Natural killer cell (primary cell): ENCODE measurements around the gene VGF. TPM values are rescaled to one million over a fixed set of nuclear protein-coding genes. Genes with fewer than 3 reads are reported as not detected.

Experiments
- ATAC-seq, 3 donors: fragments of 150-1000 bp in 2 of 3; fragments of 200-7000 bp in 1 of 3; cut with Tn5 transposase; 1 replicate in 1 of 3; 2 replicates in 2 of 3; pipeline ENCODE4 v1.10.0; 2021; ENCODE audit warnings: mild to moderate bottlenecking in 2 of 3, moderate library complexity in 2 of 3
- DNase-seq, 2 donors: peaks; one replicate each; pipeline versions ENCODE4 v3.0.0 to v3.0.0-alpha.2; 2013 to 2021; ENCODE audit warnings: mixed read lengths in 1 of 2
- H3K27ac ChIP-seq: one replicate; pipeline ENCODE4 v1.5.1; 2013; ENCODE audit warnings: mild to moderate bottlenecking, low read length
- H3K27me3 ChIP-seq: one replicate; pipeline ENCODE4 v1.6.1; 2013; ENCODE audit warnings: low read length; ENCODE audit not compliant: control insufficient read depth, insufficient read depth
- H3K36me3 ChIP-seq: one replicate; pipeline ENCODE4 v1.6.1; 2013; ENCODE audit warnings: low read length; ENCODE audit not compliant: control insufficient read depth, insufficient read depth
- H3K4me1 ChIP-seq: one replicate; pipeline ENCODE4 v1.6.1; 2013; ENCODE audit warnings: low read length; ENCODE audit not compliant: control insufficient read depth, insufficient read depth
- H3K4me3 ChIP-seq: one replicate; pipeline ENCODE4 v1.5.1; 2013; ENCODE audit warnings: low read length
- H3K9me3 ChIP-seq: one replicate; pipeline ENCODE4 v1.6.1; 2013; ENCODE audit warnings: low read length; ENCODE audit not compliant: control insufficient read depth, insufficient read depth
- H3K27ac Mint-ChIP-seq, 2 donors: one replicate each; pipeline ENCODE4 v1.8.0; 2022; ENCODE audit warnings: mild to moderate bottlenecking in 2 of 2, mixed read lengths in 2 of 2, moderate library complexity in 1 of 2
- H3K27me3 Mint-ChIP-seq, 2 donors: one replicate each; pipeline ENCODE4 v1.8.0; 2022; ENCODE audit warnings: low read depth in 2 of 2, mixed read lengths in 2 of 2
- H3K36me3 Mint-ChIP-seq: one replicate; pipeline ENCODE4 v1.8.0; 2022; ENCODE audit warnings: mixed read lengths
- H3K4me1 Mint-ChIP-seq, 2 donors: one replicate each; pipeline ENCODE4 v1.8.0; 2022; ENCODE audit warnings: mixed read lengths in 2 of 2
- H3K4me3 Mint-ChIP-seq: one replicate; pipeline ENCODE4 v1.8.0; 2022; ENCODE audit warnings: mild to moderate bottlenecking, moderate library complexity, mixed read lengths
- H3K9me3 Mint-ChIP-seq, 2 donors: one replicate each; pipeline ENCODE4 v1.8.0; 2022; ENCODE audit warnings: mixed read lengths in 2 of 2
- WGBS: methylation state at CpG from one replicate; pipeline ENCODE4 v1.1.7; 2013; ENCODE audit warnings: missing lambda C conversion rate; ENCODE audit not compliant: insufficient coverage; 5-methylcytosine and 5-hydroxymethylcytosine counted together
- intact Hi-C: fragments of 100-400 bp; cut with micrococcal nuclease; formaldehyde crosslinking; loops from one replicate; pipeline ENCODE4 v1.14.2; 2022
- total RNA-seq, 4 donors: library from RNA; stranded (reverse); fragments of 120-200 nt in 1 of 4; gene quantifications; one replicate each; pipeline versions ENCODE4 v1.2.3 to v1.2.4, GENCODE V29; 2013 to 2022
- TF ChIP-seq, protein P1 (sequence below): fragments of 200-600 bp; IDR thresholded peaks from one replicate; pipeline ENCODE4 v1.8.0; 2022; ENCODE audit warnings: antibody characterized with exemption

VGF gene
- total RNA-seq, 3 donors from 2014 or later (not counting 1 experiment from before 2014, with no cell fraction given): not detected

DNA sequence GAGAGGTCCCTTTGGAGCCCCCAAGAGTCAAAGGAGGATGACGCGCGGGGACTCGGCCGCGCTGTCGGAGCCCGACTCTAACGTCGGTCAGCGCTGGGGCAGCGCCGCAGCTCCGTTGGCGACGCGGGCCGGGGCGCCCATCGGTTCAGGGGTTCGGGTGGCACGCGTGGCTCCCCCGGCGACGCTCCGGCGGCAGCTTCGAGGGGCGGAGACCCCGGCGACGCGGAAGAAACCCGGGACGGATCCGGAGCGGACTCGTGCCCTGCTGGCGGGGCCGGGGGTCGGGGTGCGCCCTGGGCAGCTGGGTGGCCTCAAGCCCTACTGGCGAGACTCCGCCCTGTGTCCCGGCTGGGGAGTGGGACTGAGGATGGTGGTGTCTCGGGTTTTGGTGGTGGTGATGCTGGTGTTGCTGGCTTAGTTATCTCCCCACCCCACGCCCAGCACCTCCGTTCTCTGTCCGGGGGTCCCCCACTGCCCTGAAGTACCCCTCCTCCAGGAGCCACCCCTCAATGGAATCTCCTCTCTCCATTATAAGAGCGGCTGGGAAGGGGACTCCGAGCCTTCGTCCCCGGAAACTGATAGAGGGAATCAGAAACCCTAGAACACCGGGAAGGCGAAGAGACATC, 14.9 kb upstream of the VGF start, which contains the start of gene NAT16:
Gene NAT16, minus strand, starts transcription at position 164 of the 626 bp plus-strand sequence. CDS start 5,486 bp downstream, outside the sequence.
- Histone ChIP-seq H3K36me3 (no peaks in the 10 kb centered on the region), H3K4me3 (no peak within 1 kb of the TSS), H3K27me3 (peaks cover 29% of the 10 kb centered on the region), H3K4me1 (peaks cover 4% of the 10 kb centered on the region), H3K27ac (no peak within 1 kb of the TSS), H3K9me3 (no peaks in the 10 kb centered on the region)
- ATAC-seq: no peak
- DNase-seq: no peak
- TF ChIP-seq, protein P1, sequence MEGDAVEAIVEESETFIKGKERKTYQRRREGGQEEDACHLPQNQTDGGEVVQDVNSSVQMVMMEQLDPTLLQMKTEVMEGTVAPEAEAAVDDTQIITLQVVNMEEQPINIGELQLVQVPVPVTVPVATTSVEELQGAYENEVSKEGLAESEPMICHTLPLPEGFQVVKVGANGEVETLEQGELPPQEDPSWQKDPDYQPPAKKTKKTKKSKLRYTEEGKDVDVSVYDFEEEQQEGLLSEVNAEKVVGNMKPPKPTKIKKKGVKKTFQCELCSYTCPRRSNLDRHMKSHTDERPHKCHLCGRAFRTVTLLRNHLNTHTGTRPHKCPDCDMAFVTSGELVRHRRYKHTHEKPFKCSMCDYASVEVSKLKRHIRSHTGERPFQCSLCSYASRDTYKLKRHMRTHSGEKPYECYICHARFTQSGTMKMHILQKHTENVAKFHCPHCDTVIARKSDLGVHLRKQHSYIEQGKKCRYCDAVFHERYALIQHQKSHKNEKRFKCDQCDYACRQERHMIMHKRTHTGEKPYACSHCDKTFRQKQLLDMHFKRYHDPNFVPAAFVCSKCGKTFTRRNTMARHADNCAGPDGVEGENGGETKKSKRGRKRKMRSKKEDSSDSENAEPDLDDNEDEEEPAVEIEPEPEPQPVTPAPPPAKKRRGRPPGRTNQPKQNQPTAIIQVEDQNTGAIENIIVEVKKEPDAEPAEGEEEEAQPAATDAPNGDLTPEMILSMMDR: no peak
- 5% methylated on average over 53 of the region's 56 CpGs for WGBS
- Mint-ChIP-seq H3K4me3 (no peak within 1 kb of the TSS), H3K9me3 (no peaks in the 10 kb centered on the region), H3K4me1 (peaks cover 6 to 20% of the 10 kb centered on the region in 2 donors), H3K27ac (no peak within 1 kb of the TSS), H3K36me3 (no peaks in the 10 kb centered on the region), H3K27me3 (peaks cover 46 to 64% of the 10 kb centered on the region in 2 donors)
- intact Hi-C loops: no loop called here

DNA sequence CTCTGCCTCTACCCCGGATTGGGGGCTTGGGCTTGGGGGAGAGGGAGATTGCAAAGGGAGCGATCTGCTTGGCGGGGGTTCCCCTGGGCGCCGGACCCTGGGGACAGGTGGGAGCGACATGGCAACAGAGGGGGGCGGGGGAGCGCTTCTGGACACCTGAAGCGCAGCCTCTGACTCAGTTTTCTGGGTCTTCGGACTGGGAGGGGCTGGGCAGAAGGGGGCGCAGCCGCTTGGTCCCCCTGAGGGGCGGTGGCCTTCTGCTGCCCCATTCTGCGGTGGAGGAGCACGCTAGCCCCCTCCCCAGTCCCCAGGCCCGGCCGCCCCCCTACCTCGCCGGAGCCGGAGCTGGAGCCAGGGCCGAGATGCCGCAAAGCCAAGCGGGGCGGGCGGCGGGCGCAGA, 14.3 kb upstream of the VGF start:
- Histone ChIP-seq H3K36me3 (no peaks in the 10 kb centered on the region), H3K9me3 (no peaks in the 10 kb centered on the region), H3K4me1 (peaks cover 4% of the 10 kb centered on the region), H3K27me3 (peaks cover 32% of the 10 kb centered on the region), H3K4me3 (no peak overlapping the region), H3K27ac (no peak overlapping the region)
- TF ChIP-seq, protein P1: no peak
- no peak for ATAC-seq
- Mint-ChIP-seq H3K27me3 (peaks cover 51 to 63% of the 10 kb centered on the region in 2 donors), H3K27ac (no peak overlapping the region), H3K9me3 (no peaks in the 10 kb centered on the region), H3K4me1 (peaks cover 6 to 20% of the 10 kb centered on the region in 2 donors), H3K36me3 (no peaks in the 10 kb centered on the region), H3K4me3 (no peak overlapping the region)
- DNase-seq: no peak
- intact Hi-C loops: no loop called here
- 5% methylated on average over 27 of the region's 27 CpGs for WGBS

DNA sequence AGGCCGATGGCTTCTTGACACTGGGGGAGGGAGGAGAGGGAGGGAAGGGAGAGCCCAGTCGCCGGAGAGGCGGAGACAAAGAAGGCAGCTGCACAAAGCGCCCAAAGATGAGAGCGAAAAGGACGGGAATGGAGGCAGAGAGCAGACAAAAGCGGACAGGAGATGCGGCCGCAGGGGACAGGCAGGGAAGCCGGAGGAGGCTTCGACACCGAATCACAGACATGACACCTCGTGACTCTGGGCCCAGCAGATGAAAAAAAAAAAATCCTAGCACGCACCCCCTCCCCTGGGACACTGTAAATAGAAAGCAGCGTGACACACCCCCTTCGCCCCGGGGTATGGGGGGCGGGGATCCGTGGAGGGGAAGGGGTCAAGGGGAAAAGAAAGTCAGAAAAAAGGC, 13.7 kb upstream of the VGF start:
- Histone ChIP-seq H3K27ac (no peak overlapping the region), H3K4me3 (no peak overlapping the region), H3K4me1 (peaks cover 8% of the 10 kb centered on the region), H3K36me3 (no peaks in the 10 kb centered on the region), H3K9me3 (no peaks in the 10 kb centered on the region), H3K27me3 (peaks cover 37% of the 10 kb centered on the region)
- no peak overlapping the region for H3K4me3 Mint-ChIP-seq
- H3K27me3 Mint-ChIP-seq: peaks cover 57 to 67% of the 10 kb centered on the region in 2 donors
- no peak for ATAC-seq
- WGBS: 4% methylated on average over 16 of the region's 20 CpGs
- H3K27ac Mint-ChIP-seq: no peak overlapping the region
- peaks cover 10 to 26% of the 10 kb centered on the region in 2 donors for H3K4me1 Mint-ChIP-seq
- no peaks in the 10 kb centered on the region for H3K36me3 Mint-ChIP-seq
- TF ChIP-seq, protein P1: no peak
- DNase-seq: peak in 1 of 2 donors; percentile 29
- intact Hi-C loops: no loop called here
- H3K9me3 Mint-ChIP-seq: no peaks in the 10 kb centered on the region

DNA sequence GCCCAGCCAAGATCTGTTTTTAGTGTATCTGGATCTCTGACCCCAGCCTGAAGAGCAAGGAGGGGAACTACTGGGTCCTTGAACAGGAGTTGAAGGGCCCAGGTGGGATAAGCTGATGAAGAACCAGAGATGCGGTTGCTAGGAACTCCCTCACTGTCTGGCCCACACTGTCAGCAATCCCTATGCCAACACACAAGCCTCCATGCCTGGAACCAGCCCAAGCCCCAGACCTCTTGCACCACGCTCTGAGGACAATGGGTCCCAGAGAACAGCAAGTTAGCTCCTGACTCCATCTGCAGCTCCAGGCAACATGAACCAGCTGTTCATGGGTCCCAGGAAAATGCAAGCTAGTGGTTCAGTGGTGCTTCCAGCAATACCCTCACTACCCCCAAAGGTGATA, 12.3 kb upstream of the VGF start:
- WGBS: 87% methylated on average over 2 of the region's 2 CpGs
- Mint-ChIP-seq H3K4me1 (peaks cover 14 to 38% of the 10 kb centered on the region in 2 donors), H3K36me3 (no peaks in the 10 kb centered on the region), H3K27me3 (peaks cover 60 to 76% of the 10 kb centered on the region in 2 donors), H3K9me3 (no peaks in the 10 kb centered on the region), H3K4me3 (no peak overlapping the region), H3K27ac (no peak overlapping the region)
- Histone ChIP-seq H3K9me3 (peaks cover 4% of the 10 kb centered on the region), H3K4me1 (peaks cover 23% of the 10 kb centered on the region), H3K4me3 (no peak overlapping the region), H3K36me3 (no peaks in the 10 kb centered on the region), H3K27ac (no peak overlapping the region), H3K27me3 (peaks cover 52% of the 10 kb centered on the region)
- intact Hi-C loops: no loop called here
- ATAC-seq (no peak), DNase-seq (no peak)
- TF ChIP-seq, protein P1: no peak
